ENCODE results near the gene GAS2L3.

GAS2L3 gene

GRCh38 chr12:100661300-100661951 is 87.9 kb downstream of the GAS2L3 start:
- no peak for DNase-seq (ENCODE audit: low read depth)

- no peak for DNase-seq (ENCODE audit: low read depth)
These were observed 93.1 kb downstream of the GAS2L3 start for GRCh38 chr12:100666588-100666987.

- no peak for DNase-seq (ENCODE audit: low read depth)
These were observed 95.6 kb downstream of the GAS2L3 start for GRCh38 chr12:100668945-100669536.

- DNase-seq (ENCODE audit: low read depth): no peak
These were observed 96.4 kb downstream of the GAS2L3 start for GRCh38 chr12:100669922-100670321.

GRCh38 chr12:100671396-100672074 is 98.1 kb downstream of the GAS2L3 start:
- no peak for DNase-seq (ENCODE audit: low read depth)

- no peak for DNase-seq (ENCODE audit: low read depth)
These were observed 98.7 kb downstream of the GAS2L3 start for GRCh38 chr12:100672075-100672592.

- no peak for DNase-seq (ENCODE audit: low read depth)
These were observed 100.8 kb downstream of the GAS2L3 start for GRCh38 chr12:100674036-100674888.
